GM18907 (cell line): ENCODE data around the gene TM9SF4.
"Not testable (repeated sequence)": the region's sequence is repeated elsewhere in the genome, so short reads cannot be mapped to it uniquely, and the experiment has no call there.

Experiments used
- ATAC-seq: cut with Tn5 transposase; IDR thresholded peaks from one replicate; pipeline ENCODE4 v1.9.1; 2021; ENCODE audit warnings: mild to moderate bottlenecking, moderate library complexity; ENCODE audit not compliant: unreplicated experiment

The TM9SF4 gene

GRCh38 chr20:32153771-32154170, 44.3 kb downstream of the TM9SF4 start:
- ATAC-seq = no peak

GRCh38 chr20:32155017-32155981, 45.8 kb downstream of the TM9SF4 start:
- ATAC-seq = no peak

GRCh38 chr20:32157611-32158010, 48.1 kb downstream of the TM9SF4 start:
- no peak for ATAC-seq

- ATAC-seq = no peak
Measured at GRCh38 chr20:32158351-32158750, 48.8 kb downstream of the TM9SF4 start.

- no peak for ATAC-seq
Measured at GRCh38 chr20:32158943-32159660, 49.6 kb downstream of the TM9SF4 start.

GRCh38 chr20:32159766-32160221, 50.3 kb downstream of the TM9SF4 start:
- no peak for ATAC-seq

- ATAC-seq = no peak
Measured at GRCh38 chr20:32160341-32160740, 50.8 kb downstream of the TM9SF4 start.

- ATAC-seq = no peak
Measured at GRCh38 chr20:32162351-32162750, 52.8 kb downstream of the TM9SF4 start.

GRCh38 chr20:32163951-32164350, 54.4 kb downstream of the TM9SF4 start:
- ATAC-seq = no peak

GRCh38 chr20:32164984-32165735, 55.6 kb downstream of the TM9SF4 start:
- no peak for ATAC-seq

GRCh38 chr20:32165836-32166545, 56.5 kb downstream of the TM9SF4 start:
- no peak for ATAC-seq

GRCh38 chr20:32167552-32167951, 58.0 kb downstream of the TM9SF4 start:
- ATAC-seq = no peak

GRCh38 chr20:32168184-32168910, 58.8 kb downstream of the TM9SF4 start:
- no peak for ATAC-seq

GRCh38 chr20:32177696-32178095, 68.2 kb downstream of the TM9SF4 start:
- ATAC-seq = not testable (repeated sequence)

- ATAC-seq = no peak
Measured at GRCh38 chr20:32179515-32179914, 70.0 kb downstream of the TM9SF4 start.

- ATAC-seq = no peak
Measured at GRCh38 chr20:32179934-32180333, 70.4 kb downstream of the TM9SF4 start.

GRCh38 chr20:32181606-32182005, 72.1 kb downstream of the TM9SF4 start:
- ATAC-seq = no peak

- no peak for ATAC-seq
Measured at GRCh38 chr20:32183947-32184635, 74.6 kb downstream of the TM9SF4 start.

GRCh38 chr20:32184961-32185603, 75.6 kb downstream of the TM9SF4 start:
- ATAC-seq = no peak
